PC-3 (cell line): Measurements from ENCODE around the gene RAI1. TPM values are rescaled to one million over a fixed set of nuclear protein-coding genes. Genes with fewer than 3 reads are reported as not detected.

Source experiments
- ATAC-seq: fragments of 200-7000 bp; cut with Tn5 transposase; 2 replicates; pipeline ENCODE4 v1.9.1; 2020; ENCODE audit warnings: mild to moderate bottlenecking, moderate library complexity
- BruUV-seq: library from RNA; stranded (reverse); fragments of 400-500 nt; replicated peaks from 2 replicates; lab custom pipeline; 2021; lab: Mats Ljungman, UMichigan
- CTCF ChIA-PET: fragments of 300-600 bp; sonication (Branson Sonifier 250); formaldehyde crosslinking; loops from one replicate; lab custom pipeline; 2022; ENCODE audit warnings: antibody characterized with exemption; lab: Charles Lee
- POLR2A ChIA-PET: fragments of 300-600 bp; sonication (Branson Sonifier 250); formaldehyde crosslinking; loops from one replicate; lab custom pipeline; 2022; ENCODE audit warnings: antibody characterized with exemption; ENCODE audit not compliant: unreplicated experiment; lab: Charles Lee
- DNase-seq: peaks from one replicate; pipeline ENCODE4 v3.0.0-alpha.2; 2015
- H2AFZ ChIP-seq: fragments of 300-600 bp; sonication (generic); 2 replicates; pipeline ENCODE4 v1.6.0; 2016; ENCODE audit warnings: antibody characterized with exemption, low read length
- H3F3A ChIP-seq: fragments of 300-600 bp; sonication (generic); one replicate; pipeline ENCODE4 v1.6.0; 2017; ENCODE audit warnings: antibody characterized with exemption, low read length, control low read depth, mild to moderate bottlenecking; ENCODE audit not compliant: unreplicated experiment
- H3K27ac ChIP-seq: fragments of 300-600 bp; sonication (generic); 2 replicates; pipeline ENCODE4 v1.5.1; 2016; ENCODE audit warnings: mild to moderate bottlenecking, low read length
- H3K27me3 ChIP-seq: fragments of 300-600 bp; sonication (generic); 2 replicates; pipeline ENCODE4 v1.6.1; 2016; ENCODE audit warnings: low read length, mixed read lengths
- H3K36me3 ChIP-seq: fragments of 300-600 bp; sonication (generic); 2 replicates; pipeline ENCODE4 v1.6.1; 2016; ENCODE audit warnings: low read depth, mixed run types, low read length, mixed read lengths
- H3K4me1 ChIP-seq: fragments of 300-600 bp; sonication (generic); 2 replicates; pipeline ENCODE4 v1.5.1; 2016; ENCODE audit warnings: low read length; ENCODE audit not compliant: insufficient read depth
- H3K4me2 ChIP-seq: fragments of 300-600 bp; sonication (generic); 2 replicates; pipeline ENCODE4 v1.6.0; 2016; ENCODE audit warnings: low read length
- H3K4me3 ChIP-seq: fragments of 300-600 bp; sonication (generic); 2 replicates; pipeline ENCODE4 v1.5.1; 2016; ENCODE audit warnings: mild to moderate bottlenecking, low read length, mixed read lengths
- H3K79me2 ChIP-seq: fragments of 300-600 bp; sonication (generic); 2 replicates; pipeline ENCODE4 v1.6.1; 2017; ENCODE audit warnings: low read length, mixed read lengths
- H3K9ac ChIP-seq: fragments of 300-600 bp; sonication (generic); 2 replicates; pipeline ENCODE4 v1.6.0; 2016; ENCODE audit warnings: mild to moderate bottlenecking, low read length
- H3K9me2 ChIP-seq: fragments of 300-600 bp; sonication (generic); replicated peaks from 2 replicates; pipeline ENCODE4 v1.6.1; 2016; ENCODE audit warnings: mixed run types, low read length, mixed read lengths
- H3K9me3 ChIP-seq: fragments of 300-600 bp; sonication (generic); 2 replicates; pipeline ENCODE4 v1.6.1; 2016; ENCODE audit warnings: low read length, mixed read lengths
- H4K20me1 ChIP-seq: fragments of 300-600 bp; sonication (generic); 2 replicates; pipeline ENCODE4 v1.6.1; 2016; ENCODE audit warnings: low read length, mixed read lengths
- EZH2 ChIP-seq: fragments of 300-600 bp; sonication (generic); IDR thresholded peaks from one replicate; pipeline ENCODE4 v1.6.1; 2017; ENCODE audit warnings: antibody characterized with exemption, mild to moderate bottlenecking, low read length; ENCODE audit not compliant: unreplicated experiment
- EZH2phosphoT487 ChIP-seq: fragments of 300-600 bp; sonication (generic); IDR thresholded peaks from 2 replicates; pipeline ENCODE4 v1.6.1; 2018; ENCODE audit warnings: mild to moderate bottlenecking, antibody characterized with exemption, low read length, borderline replicate concordance
- intact Hi-C: fragments of 100-400 bp; cut with micrococcal nuclease; formaldehyde crosslinking; loops from 2 replicates; pipeline ENCODE4 v1.9.0; 2023
- total RNA-seq: library from RNA; depleted of rRNA; stranded (reverse); fragments of >200 nt; gene quantifications from 2 replicates; pipeline ENCODE4 v1.2.3, GENCODE V29; 2014
- TF ChIP-seq, protein P1 (sequence below): fragments of 300-600 bp; sonication (generic); conservative IDR thresholded peaks from 2 replicates; pipeline ENCODE4 v1.5.1; 2017; ENCODE audit warnings: antibody characterized with exemption, low read depth, mild to moderate bottlenecking, low read length

The RAI1 gene
- total RNA-seq, 1 experiment from 2014 or later: 33.0 TPM

DNA sequence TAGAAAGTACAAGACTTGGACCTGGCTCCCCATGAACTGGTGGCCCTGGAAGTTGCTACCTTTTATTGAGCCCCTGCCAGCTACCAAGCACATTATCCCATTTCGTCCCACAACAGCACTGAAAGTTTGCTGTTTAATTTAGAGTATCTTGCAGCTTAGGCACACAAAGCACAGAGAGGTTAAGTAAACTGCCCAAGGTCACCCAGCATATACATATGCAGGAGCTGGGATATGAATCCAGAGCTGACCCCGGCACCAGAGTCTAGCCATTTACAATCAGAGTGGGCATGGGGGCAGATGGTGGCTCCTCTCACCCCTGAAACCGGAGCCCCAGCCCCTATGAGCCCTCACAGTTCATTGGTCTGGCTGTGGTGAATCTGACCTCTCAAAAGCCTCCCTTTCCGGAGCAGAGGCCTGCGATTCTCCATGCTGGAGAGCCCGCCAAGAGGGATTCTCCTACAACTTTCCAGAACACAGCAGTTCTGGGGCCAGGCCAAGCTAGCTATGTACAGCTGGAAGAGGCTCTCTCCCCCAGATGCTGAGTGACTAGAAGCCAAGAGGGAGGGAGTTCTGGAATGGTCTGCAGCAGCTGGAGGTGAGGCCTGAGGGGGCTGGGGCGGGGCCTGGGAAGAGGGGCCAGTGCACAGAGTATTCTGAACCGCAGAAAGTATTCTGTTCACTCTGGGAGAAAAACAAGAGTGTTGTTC, 97.2 kb downstream of the RAI1 start:
- Histone ChIP-seq H3K9me3 (no peaks in the 10 kb centered on the region), H4K20me1 (0 out of 2 replicates have a peak, but pooled peaks cover under 1% of the 10 kb centered on the region), H3K27ac (no peak overlapping the region), H3F3A (no peaks in the 10 kb centered on the region), H3K27me3 (no peaks in the 10 kb centered on the region), H2AFZ (no peak overlapping the region), H3K4me3 (no peak overlapping the region), H3K79me2 (peaks cover 3% of the 10 kb centered on the region), H3K9me2 (no peaks in the 10 kb centered on the region), H3K4me1 (peaks cover 13% of the 10 kb centered on the region), H3K36me3 (no peaks in the 10 kb centered on the region), H3K9ac (no peak overlapping the region), H3K4me2 (no peak overlapping the region)
- BruUV-seq: no TSS peak
- no peak for DNase-seq
- intact Hi-C loops: no loop called here
- POLR2A ChIA-PET: no interaction called here
- no peak for ATAC-seq
- CTCF ChIA-PET: no interaction called here
- no peak for TF ChIP-seq EZH2phosphoT487
- TF ChIP-seq, protein P1, sequence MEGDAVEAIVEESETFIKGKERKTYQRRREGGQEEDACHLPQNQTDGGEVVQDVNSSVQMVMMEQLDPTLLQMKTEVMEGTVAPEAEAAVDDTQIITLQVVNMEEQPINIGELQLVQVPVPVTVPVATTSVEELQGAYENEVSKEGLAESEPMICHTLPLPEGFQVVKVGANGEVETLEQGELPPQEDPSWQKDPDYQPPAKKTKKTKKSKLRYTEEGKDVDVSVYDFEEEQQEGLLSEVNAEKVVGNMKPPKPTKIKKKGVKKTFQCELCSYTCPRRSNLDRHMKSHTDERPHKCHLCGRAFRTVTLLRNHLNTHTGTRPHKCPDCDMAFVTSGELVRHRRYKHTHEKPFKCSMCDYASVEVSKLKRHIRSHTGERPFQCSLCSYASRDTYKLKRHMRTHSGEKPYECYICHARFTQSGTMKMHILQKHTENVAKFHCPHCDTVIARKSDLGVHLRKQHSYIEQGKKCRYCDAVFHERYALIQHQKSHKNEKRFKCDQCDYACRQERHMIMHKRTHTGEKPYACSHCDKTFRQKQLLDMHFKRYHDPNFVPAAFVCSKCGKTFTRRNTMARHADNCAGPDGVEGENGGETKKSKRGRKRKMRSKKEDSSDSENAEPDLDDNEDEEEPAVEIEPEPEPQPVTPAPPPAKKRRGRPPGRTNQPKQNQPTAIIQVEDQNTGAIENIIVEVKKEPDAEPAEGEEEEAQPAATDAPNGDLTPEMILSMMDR: no peak

DNA sequence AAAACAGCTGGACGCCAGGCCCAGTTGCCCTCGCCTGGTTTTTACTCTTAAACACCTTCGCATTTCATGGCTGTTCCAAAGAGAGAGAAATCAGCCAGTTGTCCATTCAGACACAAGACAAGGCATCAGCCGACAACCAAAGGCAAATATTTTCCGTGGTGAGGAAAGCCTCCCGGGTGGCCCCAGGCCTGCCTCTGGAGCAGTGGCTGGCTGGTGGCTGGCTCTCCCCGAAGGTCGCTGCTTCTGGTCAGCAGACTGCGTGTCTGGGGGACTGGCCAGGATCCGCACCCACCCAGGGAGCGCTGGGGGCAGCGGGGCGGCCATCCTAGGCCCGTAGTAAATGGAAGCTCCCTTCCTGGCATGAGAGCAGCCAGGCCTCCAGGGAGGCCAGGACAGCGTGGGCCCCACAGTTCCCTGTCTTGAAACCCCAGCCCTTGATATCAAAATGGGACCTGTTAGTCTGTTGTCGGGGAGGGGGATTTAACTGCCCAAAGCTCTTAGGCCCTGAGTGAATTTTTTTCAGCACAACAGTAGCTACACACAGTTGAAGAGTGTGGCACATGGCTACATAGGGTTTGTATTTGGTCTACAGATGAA, 97.9 kb downstream of the RAI1 start:
- BruUV-seq: no TSS peak
- H3K4me1 ChIP-seq: peaks cover 14% of the 10 kb centered on the region

More for the DNA sequence above, 97.9 kb downstream of the RAI1 start:
- H3K9ac ChIP-seq: no peak overlapping the region
- ATAC-seq: no peak
- peaks cover 7% of the 10 kb centered on the region; the same call in 1 of the 2 replicates for H4K20me1 ChIP-seq
- no peaks in the 10 kb centered on the region for H3F3A ChIP-seq
- H3K27me3 ChIP-seq: no peaks in the 10 kb centered on the region
- H3K4me3 ChIP-seq: no peak overlapping the region
- H3K79me2 ChIP-seq: peaks cover 8% of the 10 kb centered on the region
- H3K4me2 ChIP-seq: no peak overlapping the region
- no peak for DNase-seq
- no peak overlapping the region for H3K27ac ChIP-seq
- no peak overlapping the region for H2AFZ ChIP-seq
- TF ChIP-seq, protein P1: no peak
- TF ChIP-seq EZH2phosphoT487 (no peak), EZH2 (no peak)
- H3K9me2 ChIP-seq: no peaks in the 10 kb centered on the region
- ChIA-PET POLR2A (no interaction called here), CTCF (no interaction called here)
- H3K36me3 ChIP-seq: no peaks in the 10 kb centered on the region
- H3K9me3 ChIP-seq: no peaks in the 10 kb centered on the region
- intact Hi-C loops: no loop called here
